ENCODE data around the gene PNPLA5.
"Not testable (repeated sequence)": the region's sequence is repeated elsewhere in the genome, so short reads cannot be mapped to it uniquely, and the experiment has no call there.

Gene PNPLA5

GRCh38 chr22:43881091-43882061 is 10.4 kb downstream of the PNPLA5 start:
- DNase-seq (ENCODE audit: low read depth in 2 of 2, low spot score in 1 of 2), result no peak

- DNase-seq (ENCODE audit: low read depth in 2 of 2, low spot score in 1 of 2), result no peak
These were observed 11.2 kb downstream of the PNPLA5 start for GRCh38 chr22:43880541-43880991.

GRCh38 chr22:43879901-43880540 is 11.8 kb downstream of the PNPLA5 start:
- no peak for DNase-seq (ENCODE audit: low read depth in 2 of 2, low spot score in 1 of 2)

GRCh38 chr22:43878831-43879550 is 12.8 kb downstream of the PNPLA5 start:
- DNase-seq (ENCODE audit: low read depth in 2 of 2, low spot score in 1 of 2), result no peak

- DNase-seq (ENCODE audit: low read depth in 2 of 2, low spot score in 1 of 2), result no peak
These were observed 13.6 kb downstream of the PNPLA5 start for GRCh38 chr22:43878079-43878795.

GRCh38 chr22:43876866-43877509 is 14.8 kb downstream of the PNPLA5 start:
- DNase-seq (ENCODE audit: low read depth in 2 of 2, low spot score in 1 of 2), result no peak

GRCh38 chr22:43869799-43870198 is 22.0 kb downstream of the PNPLA5 start:
- no peak for DNase-seq (ENCODE audit: low read depth in 2 of 2, low spot score in 1 of 2)

- not testable (repeated sequence) for DNase-seq (ENCODE audit: low read depth in 2 of 2, low spot score in 1 of 2)
These were observed 22.8 kb downstream of the PNPLA5 start for GRCh38 chr22:43869001-43869400.

- no peak for DNase-seq (ENCODE audit: low read depth in 2 of 2, low spot score in 1 of 2)
These were observed 23.8 kb downstream of the PNPLA5 start for GRCh38 chr22:43867839-43868635.

- DNase-seq (ENCODE audit: low read depth in 2 of 2, low spot score in 1 of 2), result no peak
These were observed 29.0 kb downstream of the PNPLA5 start for GRCh38 chr22:43862882-43863202.

GRCh38 chr22:43862074-43862881 is 29.5 kb downstream of the PNPLA5 start, which contains the start of gene SULT4A1:
Gene SULT4A1 (minus strand): TSS chr22:43862513. CDS start chr22:43862382, 131 bp downstream.
- no peak for DNase-seq (ENCODE audit: low read depth in 2 of 2, low spot score in 1 of 2)

- no peak for DNase-seq (ENCODE audit: low read depth in 2 of 2, low spot score in 1 of 2)
These were observed 30.3 kb downstream of the PNPLA5 start for GRCh38 chr22:43861529-43861928.

GRCh38 chr22:43860831-43861230 is 31.0 kb downstream of the PNPLA5 start:
- DNase-seq (ENCODE audit: low read depth in 2 of 2, low spot score in 1 of 2), result no peak

GRCh38 chr22:43860126-43860525 is 31.7 kb downstream of the PNPLA5 start:
- DNase-seq (ENCODE audit: low read depth in 2 of 2, low spot score in 1 of 2), result no peak

GRCh38 chr22:43859621-43860020 is 32.2 kb downstream of the PNPLA5 start:
- DNase-seq (ENCODE audit: low read depth in 2 of 2, low spot score in 1 of 2), result no peak

- no peak for DNase-seq (ENCODE audit: low read depth in 2 of 2, low spot score in 1 of 2)
These were observed 32.6 kb downstream of the PNPLA5 start for GRCh38 chr22:43859176-43859575.

- no peak for DNase-seq (ENCODE audit: low read depth in 2 of 2, low spot score in 1 of 2)
These were observed 33.5 kb downstream of the PNPLA5 start for GRCh38 chr22:43858156-43858895.

GRCh38 chr22:43857367-43857766 is 34.4 kb downstream of the PNPLA5 start:
- DNase-seq (ENCODE audit: low read depth in 2 of 2, low spot score in 1 of 2), result no peak
